GM12878 (cell line): ENCODE results near the gene TNFAIP8L1. TPM values are rescaled to one million over a fixed set of nuclear protein-coding genes. Genes with fewer than 3 reads are reported as not detected.

Experiments used
- ATAC-seq: fragments of 200-7000 bp; cut with Tn5 transposase; 3 replicates; pipeline ENCODE4 v1.9.1; 2020; ENCODE audit warnings: mild to moderate bottlenecking, moderate library complexity
- BruUV-seq: library from RNA; stranded (reverse); fragments of 400-500 nt; replicated peaks from 2 replicates; lab custom pipeline; 2021; lab: Mats Ljungman, UMichigan
- CTCF ChIA-PET: fragments of 300-600 bp; sonication (Branson Sonifier 250); formaldehyde crosslinking; extraction: SDS; loops from one replicate; lab custom pipeline; 2021; ENCODE audit warnings: inconsistent platforms; lab: Yijun Ruan, JAX
- POLR2A ChIA-PET: fragments of 350-600 bp; formaldehyde crosslinking; extraction: SDS; loops from one replicate; lab custom pipeline; 2021; ENCODE audit warnings: inconsistent platforms; lab: Charles Lee
- RAD21 ChIA-PET: fragments of 300-600 bp; sonication (Branson Sonifier 250); formaldehyde crosslinking; loops from one replicate; lab custom pipeline; 2023; ENCODE audit warnings: antibody characterized with exemption; ENCODE audit not compliant: unreplicated experiment; lab: Charles Lee
- SMC1A ChIA-PET: fragments of 300-600 bp; sonication (Branson Sonifier 250); formaldehyde crosslinking; loops from one replicate; lab custom pipeline; 2023; ENCODE audit not compliant: unreplicated experiment, uncharacterized antibody; lab: Charles Lee
- DNase-seq: peaks from one replicate; pipeline ENCODE4 v3.0.0-alpha.2; 2011; ENCODE audit warnings: low read depth, low spot score
- FAIRE-seq: peaks from 3 replicates; lab custom pipeline; 2011; peaks lifted over from hg19 to GRCh38; lab: Jason Lieb, UNC
- H2AFZ ChIP-seq: 2 replicates; pipeline ENCODE4 v1.6.0; 2011; ENCODE audit warnings: low read depth, low read length, control low read depth; ENCODE audit not compliant: control insufficient read depth
- H3K27ac ChIP-seq: 2 replicates; pipeline ENCODE4 v1.5.1; 2011; ENCODE audit warnings: control low read depth; ENCODE audit not compliant: control insufficient read depth, insufficient read depth
- H3K27me3 ChIP-seq, 2 experiments: replicated peaks in 1 of 2; 2 replicates each; pipeline versions ENCODE4 v1.6.0 to v1.6.1; 2011; ENCODE audit warnings: low read length in 1 of 2; ENCODE audit not compliant: control insufficient read depth in 2 of 2, insufficient read depth in 2 of 2
- H3K36me3 ChIP-seq, 2 experiments: 2 replicates each; pipeline ENCODE4 v1.5.1; 2011; ENCODE audit warnings: low read length in 1 of 2; ENCODE audit not compliant: control insufficient read depth in 2 of 2, insufficient read depth in 2 of 2
- H3K4me1 ChIP-seq: 2 replicates; pipeline ENCODE4 v1.6.1; 2011; ENCODE audit warnings: mild to moderate bottlenecking, low read length, moderate library complexity, mixed read lengths; ENCODE audit not compliant: control insufficient read depth, insufficient read depth
- H3K4me2 ChIP-seq: 2 replicates; pipeline ENCODE4 v1.6.0; 2011; ENCODE audit warnings: control low read depth; ENCODE audit not compliant: control insufficient read depth, insufficient read depth
- H3K4me3 ChIP-seq: fragments of 200-600 bp; sonication (generic); 2 replicates; pipeline ENCODE4 v1.5.1; 2016
- H3K79me2 ChIP-seq: 2 replicates; pipeline ENCODE4 v1.6.0; 2011; ENCODE audit warnings: low read length; ENCODE audit not compliant: control insufficient read depth, insufficient read depth
- H3K9ac ChIP-seq: 2 replicates; pipeline ENCODE4 v1.8.0; 2011; ENCODE audit warnings: low read length, control low read depth, mixed read lengths; ENCODE audit not compliant: control insufficient read depth, insufficient read depth
- H3K9me3 ChIP-seq: replicated peaks from 3 replicates; pipeline ENCODE4 v1.5.1; 2011; ENCODE audit warnings: mild to moderate bottlenecking, low read length; ENCODE audit not compliant: control insufficient read depth, insufficient read depth
- H4K20me1 ChIP-seq: 2 replicates; pipeline ENCODE4 v1.6.0; 2011; ENCODE audit not compliant: control insufficient read depth, insufficient read depth
- BCLAF1 ChIP-seq: fragments of 450-650 bp; IDR thresholded peaks from 2 replicates; pipeline ENCODE4 v1.6.1; 2017; ENCODE audit warnings: antibody characterized with exemption, mild to moderate bottlenecking, moderate library complexity
- BMI1 ChIP-seq: fragments of 450-650 bp; IDR thresholded peaks from 2 replicates; pipeline ENCODE4 v1.6.1; 2016; ENCODE audit warnings: mild to moderate bottlenecking, moderate library complexity, borderline replicate concordance
- FOXM1 ChIP-seq: IDR thresholded peaks from 2 replicates; pipeline ENCODE4 v1.6.1; 2012; ENCODE audit warnings: low read depth, mild to moderate bottlenecking, inconsistent platforms, low read length, moderate library complexity
- PML ChIP-seq: IDR thresholded peaks from 2 replicates; pipeline ENCODE4 v1.6.1; 2012; ENCODE audit warnings: low read length, inconsistent platforms
- POLR2AphosphoS2 ChIP-seq: IDR thresholded peaks from 2 replicates; pipeline ENCODE4 v1.6.1; 2011; ENCODE audit warnings: low read depth, mild to moderate bottlenecking, low read length, improper control_type of control experiment, moderate library complexity
- RAD51 ChIP-seq: fragments of 450-650 bp; IDR thresholded peaks from 2 replicates; pipeline ENCODE4 v1.6.1; 2016; ENCODE audit warnings: moderate library complexity, mild to moderate bottlenecking, inconsistent platforms
- SIX5 ChIP-seq: IDR thresholded peaks from 2 replicates; pipeline ENCODE4 v1.6.1; 2011; ENCODE audit warnings: mild to moderate bottlenecking, low read depth, low read length, moderate library complexity; ENCODE audit not compliant: severe bottlenecking
- ZBED1 ChIP-seq: IDR thresholded peaks from 2 replicates; pipeline ENCODE4 v1.6.1; 2016; ENCODE audit warnings: borderline replicate concordance
- ZNF207 ChIP-seq: fragments of 450-650 bp; IDR thresholded peaks from 2 replicates; pipeline ENCODE4 v1.6.1; 2014; ENCODE audit warnings: antibody characterized with exemption, mild to moderate bottlenecking, borderline replicate concordance
- ZNF24 ChIP-seq: fragments of 450-650 bp; IDR thresholded peaks from 2 replicates; pipeline ENCODE4 v1.6.1; 2017; ENCODE audit warnings: antibody characterized with exemption, mild to moderate bottlenecking
- ZNF274 ChIP-seq: IDR thresholded peaks from one replicate; pipeline ENCODE4 v1.8.0; 2011; ENCODE audit not compliant: insufficient read length, insufficient read depth
- WGBS: methylation state at CpG from one replicate; pipeline ENCODE4 v1.1.6; 2016; ENCODE audit warnings: low lambda C conversion rate; ENCODE audit not compliant: insufficient replicate concordance, insufficient coverage; ENCODE audit errors: missing lambda C conversion rate; 5-methylcytosine and 5-hydroxymethylcytosine counted together
- in situ Hi-C: fragments of 300-500 bp; cut with MboI; formaldehyde crosslinking; loops from 9 replicates; pipeline ENCODE4 v1.14.3; 2018; ENCODE audit warnings: mixed read lengths
- intact Hi-C: fragments of 100-400 bp; cut with micrococcal nuclease; formaldehyde crosslinking; loops from one replicate; pipeline ENCODE4 v1.14.2; 2022; ENCODE audit not compliant: unreplicated experiment
- polyA plus RNA-seq, 11 experiments: library from polyadenylated mRNA; depleted of rRNA in 4 of 11; unstranded in 6 of 11; stranded (reverse) in 5 of 11; fragments of >200 nt; fragmentation: Nextera tagmentation in 4 of 11; fragmentation: Illumina TruSeq in 1 of 11; extraction: Ambion mirVana in 4 of 11; extraction: Trizol in 1 of 11; gene quantifications; 1 replicate in 1 of 11; 2 replicates in 10 of 11; pipeline versions ENCODE4 v1.2.1 to v1.2.3, GENCODE V29; 2011 to 2016; ENCODE audit warnings: inconsistent platforms in 2 of 11, missing spikeins in 2 of 11, low read depth in 1 of 11
- total RNA-seq, 4 experiments: library from RNA; depleted of rRNA in 3 of 4; stranded (reverse); fragments of >200 nt in 3 of 4; fragmentation: Illumina TruSeq in 1 of 4; extraction: Trizol in 1 of 4; gene quantifications; 2 replicates each; pipeline versions ENCODE4 v1.2.1 to v1.2.3, GENCODE V29; 2013 to 2021
- TF ChIP-seq, protein P1 (sequence below): IDR thresholded peaks from 2 replicates; pipeline ENCODE4 v1.6.1; 2011; ENCODE audit warnings: mild to moderate bottlenecking, low read depth, low read length, moderate library complexity; ENCODE audit not compliant: insufficient replicate concordance
- TF ChIP-seq, protein P2 (sequence below): IDR thresholded peaks from 2 replicates; pipeline ENCODE4 v1.6.1; 2011; ENCODE audit warnings: borderline replicate concordance, low read depth, mild to moderate bottlenecking, moderate library complexity, mixed read lengths, low read length; ENCODE audit not compliant: insufficient read depth; ENCODE audit errors: extremely low read length
- TF ChIP-seq, protein P3 (sequence below): fragments of 450-650 bp; IDR thresholded peaks from 2 replicates; pipeline ENCODE4 v1.6.1; 2018; ENCODE audit warnings: mild to moderate bottlenecking, low read depth, moderate library complexity; ENCODE audit not compliant: partially characterized antibody

Gene TNFAIP8L1
- total and polyA plus RNA-seq, 10 of the 15 experiments (the other 5 are each of a cell fraction or from before 2014, with no cell fraction given), result 0.93 to 12.7 (median 8.6) TPM

DNA sequence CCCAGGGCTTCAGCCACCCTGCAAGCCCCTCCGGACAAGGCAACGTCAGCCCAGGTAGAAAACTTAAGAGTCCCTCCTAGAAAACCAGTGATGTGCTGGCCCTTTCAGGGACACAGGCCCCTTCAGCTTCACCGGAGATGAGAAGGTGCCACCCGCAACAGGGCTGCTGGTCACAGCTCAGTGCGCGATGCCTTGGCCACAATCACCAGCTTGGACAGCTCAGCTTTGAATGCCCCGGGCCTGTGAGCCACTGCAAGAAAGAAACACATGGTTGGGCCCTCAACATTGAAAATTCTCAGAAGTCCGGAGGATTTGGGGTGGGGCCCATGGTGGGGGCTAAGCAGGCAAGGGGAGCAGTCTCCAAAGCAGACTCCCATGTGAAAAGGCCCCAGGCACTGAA, 18.5 kb downstream of the TNFAIP8L1 start:
- Histone ChIP-seq H3K79me2 (no peaks in the 10 kb centered on the region), H3K9ac (no peak overlapping the region), H3K4me3 (no peak overlapping the region), H4K20me1 (no peaks in the 10 kb centered on the region), H3K27ac (no peak overlapping the region), H3K4me1 (no peaks in the 10 kb centered on the region), H2AFZ (no peak overlapping the region), H3K36me3 (peaks cover 11 to 20% of the 10 kb centered on the region in 2 experiments; a peak in 3 of 4 replicates), H3K27me3 (no peaks in the 10 kb centered on the region), H3K9me3 (no peaks in the 10 kb centered on the region), H3K4me2 (no peak overlapping the region)
- WGBS, result 98% methylated on average over 8 of the region's 8 CpGs
- CTCF ChIA-PET, result no interaction called here
- BruUV-seq, result no TSS peak
- RAD21 ChIA-PET, result no interaction called here
- TF ChIP-seq ZBED1 (no peak), ZNF274 (no peak), RAD51 (no peak), POLR2AphosphoS2 (no peak), PML (no peak), ZNF24 (no peak), FOXM1 (no peak), ZNF207 (no peak), SIX5 (no peak), BMI1 (no peak), BCLAF1 (no peak)
- TF ChIP-seq, protein P1, sequence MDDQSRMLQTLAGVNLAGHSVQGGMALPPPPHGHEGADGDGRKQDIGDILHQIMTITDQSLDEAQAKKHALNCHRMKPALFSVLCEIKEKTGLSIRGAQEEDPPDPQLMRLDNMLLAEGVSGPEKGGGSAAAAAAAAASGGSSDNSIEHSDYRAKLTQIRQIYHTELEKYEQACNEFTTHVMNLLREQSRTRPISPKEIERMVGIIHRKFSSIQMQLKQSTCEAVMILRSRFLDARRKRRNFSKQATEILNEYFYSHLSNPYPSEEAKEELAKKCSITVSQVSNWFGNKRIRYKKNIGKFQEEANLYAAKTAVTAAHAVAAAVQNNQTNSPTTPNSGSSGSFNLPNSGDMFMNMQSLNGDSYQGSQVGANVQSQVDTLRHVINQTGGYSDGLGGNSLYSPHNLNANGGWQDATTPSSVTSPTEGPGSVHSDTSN, result no peak
- TF ChIP-seq, protein P2, sequence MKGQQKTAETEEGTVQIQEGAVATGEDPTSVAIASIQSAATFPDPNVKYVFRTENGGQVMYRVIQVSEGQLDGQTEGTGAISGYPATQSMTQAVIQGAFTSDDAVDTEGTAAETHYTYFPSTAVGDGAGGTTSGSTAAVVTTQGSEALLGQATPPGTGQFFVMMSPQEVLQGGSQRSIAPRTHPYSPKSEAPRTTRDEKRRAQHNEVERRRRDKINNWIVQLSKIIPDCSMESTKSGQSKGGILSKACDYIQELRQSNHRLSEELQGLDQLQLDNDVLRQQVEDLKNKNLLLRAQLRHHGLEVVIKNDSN, result no peak
- TF ChIP-seq, protein P3, sequence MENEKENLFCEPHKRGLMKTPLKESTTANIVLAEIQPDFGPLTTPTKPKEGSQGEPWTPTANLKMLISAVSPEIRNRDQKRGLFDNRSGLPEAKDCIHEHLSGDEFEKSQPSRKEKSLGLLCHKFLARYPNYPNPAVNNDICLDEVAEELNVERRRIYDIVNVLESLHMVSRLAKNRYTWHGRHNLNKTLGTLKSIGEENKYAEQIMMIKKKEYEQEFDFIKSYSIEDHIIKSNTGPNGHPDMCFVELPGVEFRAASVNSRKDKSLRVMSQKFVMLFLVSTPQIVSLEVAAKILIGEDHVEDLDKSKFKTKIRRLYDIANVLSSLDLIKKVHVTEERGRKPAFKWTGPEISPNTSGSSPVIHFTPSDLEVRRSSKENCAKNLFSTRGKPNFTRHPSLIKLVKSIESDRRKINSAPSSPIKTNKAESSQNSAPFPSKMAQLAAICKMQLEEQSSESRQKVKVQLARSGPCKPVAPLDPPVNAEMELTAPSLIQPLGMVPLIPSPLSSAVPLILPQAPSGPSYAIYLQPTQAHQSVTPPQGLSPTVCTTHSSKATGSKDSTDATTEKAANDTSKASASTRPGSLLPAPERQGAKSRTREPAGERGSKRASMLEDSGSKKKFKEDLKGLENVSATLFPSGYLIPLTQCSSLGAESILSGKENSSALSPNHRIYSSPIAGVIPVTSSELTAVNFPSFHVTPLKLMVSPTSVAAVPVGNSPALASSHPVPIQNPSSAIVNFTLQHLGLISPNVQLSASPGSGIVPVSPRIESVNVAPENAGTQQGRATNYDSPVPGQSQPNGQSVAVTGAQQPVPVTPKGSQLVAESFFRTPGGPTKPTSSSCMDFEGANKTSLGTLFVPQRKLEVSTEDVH, result no peak
- POLR2A ChIA-PET, result no interaction called here
- SMC1A ChIA-PET, result interaction anchor here (0.6 kb wide), 1 partner anchor 435 kb away, joined by 3 read pairs; no protein-coding TSS in a partner anchor
- in situ Hi-C loops, result no loop called here
- intact Hi-C loops, result no loop called here
- no peak for DNase-seq
- ATAC-seq, result no peak
- no peak for FAIRE-seq
